Activated CD4-positive, alpha-beta memory T cell treated with anti-CD3 and anti-CD28 coated beads for 36 hours (primary cell): ENCODE measurements around the gene ALDOC. TPM values are rescaled to one million over a fixed set of nuclear protein-coding genes. Genes with fewer than 3 reads are reported as not detected.

Experiments
- CTCF ChIA-PET: fragments of 350-600 bp; sonication (Branson Sonifier 250); formaldehyde crosslinking; loops from one replicate; lab custom pipeline; 2021; ENCODE audit warnings: antibody characterized with exemption, inconsistent platforms; lab: Charles Lee
- POLR2A ChIA-PET: fragments of 350-600 bp; sonication (Branson Sonifier 250); formaldehyde crosslinking; loops from one replicate; lab custom pipeline; 2021; ENCODE audit warnings: antibody characterized with exemption; lab: Charles Lee
- DNase-seq: peaks from one replicate; pipeline ENCODE4 v3.0.0-alpha.2; 2020
- H3K27ac Mint-ChIP-seq: one replicate; pipeline ENCODE4 v1.8.0; 2021; ENCODE audit warnings: mixed read lengths
- H3K27me3 Mint-ChIP-seq: one replicate; pipeline ENCODE4 v1.8.0; 2021; ENCODE audit warnings: mixed read lengths
- H3K36me3 Mint-ChIP-seq: one replicate; pipeline ENCODE4 v1.8.0; 2021; ENCODE audit warnings: mixed read lengths
- H3K4me1 Mint-ChIP-seq: one replicate; pipeline ENCODE4 v1.8.0; 2021; ENCODE audit warnings: low read depth, mixed read lengths
- H3K4me3 Mint-ChIP-seq: one replicate; pipeline ENCODE4 v1.8.0; 2021; ENCODE audit warnings: mild to moderate bottlenecking, mixed read lengths
- H3K9me3 Mint-ChIP-seq: one replicate; pipeline ENCODE4 v1.8.0; 2021; ENCODE audit warnings: mixed read lengths
- intact Hi-C: fragments of 100-400 bp; cut with micrococcal nuclease; formaldehyde crosslinking; loops from one replicate; pipeline ENCODE4 v1.15.1; 2023
- total RNA-seq, 2 experiments: library from RNA; stranded (reverse); gene quantifications; one replicate each; pipeline ENCODE4 v1.2.3, GENCODE V29; 2021

The ALDOC gene
- total RNA-seq, 2 experiments from 2014 or later = 75.2 to 77.3 TPM

DNA sequence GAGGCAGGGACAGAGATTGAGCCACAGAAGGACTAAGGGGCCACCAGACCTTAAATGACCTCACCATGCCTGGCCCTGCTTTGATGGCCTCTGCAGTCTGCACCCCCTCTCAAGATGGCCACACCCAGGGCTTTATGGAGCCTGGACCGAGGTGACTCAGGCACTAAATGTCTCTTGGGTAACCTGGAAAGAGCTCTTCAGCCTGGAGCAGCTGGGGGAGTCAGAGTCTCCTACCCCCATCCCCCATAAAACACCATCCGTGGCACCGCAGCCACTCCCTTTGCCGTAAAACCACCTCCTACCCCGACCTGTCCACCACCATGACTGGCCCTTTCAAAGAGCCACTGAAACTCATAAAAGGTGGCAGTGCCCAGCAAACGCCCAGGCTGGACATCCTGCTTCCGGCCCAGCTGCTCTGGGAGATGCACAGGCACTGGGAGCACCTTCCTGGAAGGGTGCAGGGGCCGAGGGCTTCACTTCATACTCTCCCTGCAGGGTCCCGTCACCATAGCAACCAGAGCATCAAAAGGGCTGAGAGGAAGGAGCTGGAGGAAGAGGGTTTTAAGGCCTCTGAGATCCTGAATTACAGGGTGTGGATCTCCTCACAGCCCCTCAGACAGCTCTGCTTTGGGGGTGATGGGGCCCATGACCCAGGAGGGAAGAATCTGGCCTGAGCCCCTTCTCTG lies 48.2 kb downstream of the ALDOC start:
- no peak overlapping the region for H3K27ac Mint-ChIP-seq
- H3K9me3 Mint-ChIP-seq = no peaks in the 10 kb centered on the region
- H3K4me1 Mint-ChIP-seq = no peaks in the 10 kb centered on the region
- H3K36me3 Mint-ChIP-seq = no peaks in the 10 kb centered on the region
- intact Hi-C loops = no loop called here
- H3K4me3 Mint-ChIP-seq = no peak overlapping the region
- CTCF ChIA-PET = no interaction called here
- POLR2A ChIA-PET = no interaction called here
- no peak for DNase-seq
- H3K27me3 Mint-ChIP-seq = no peaks in the 10 kb centered on the region

DNA sequence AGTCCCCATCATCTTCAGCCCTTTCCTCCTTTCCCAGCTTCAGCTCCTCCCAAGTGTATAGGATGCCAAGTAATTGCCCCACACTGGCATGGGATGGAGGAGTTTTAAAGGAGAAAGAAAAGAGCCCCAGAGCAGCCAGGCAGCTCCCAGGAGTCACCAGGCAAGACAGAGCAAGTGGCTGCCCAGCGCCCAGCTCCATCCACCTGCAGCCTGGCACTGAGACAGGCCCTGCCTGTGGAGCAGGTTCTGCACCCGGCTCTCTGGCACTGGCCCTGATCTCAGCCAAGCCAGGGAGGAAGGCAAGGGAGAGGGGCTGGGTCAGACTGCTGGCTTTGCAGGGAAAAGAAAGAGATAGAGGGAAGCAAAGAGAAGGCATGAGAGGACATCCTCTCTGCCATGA lies 48.8 kb downstream of the ALDOC start:
- Mint-ChIP-seq H3K27me3 (no peaks in the 10 kb centered on the region), H3K4me3 (no peak overlapping the region), H3K27ac (no peak overlapping the region), H3K4me1 (no peaks in the 10 kb centered on the region), H3K36me3 (no peaks in the 10 kb centered on the region), H3K9me3 (no peaks in the 10 kb centered on the region)
- no peak for DNase-seq
- intact Hi-C loops = no loop called here
- ChIA-PET CTCF (interaction anchor here (2.0 kb wide), 1 partner anchor 22 kb away, joined by 7 read pairs; no protein-coding TSS in a partner anchor), POLR2A (no interaction called here)

DNA sequence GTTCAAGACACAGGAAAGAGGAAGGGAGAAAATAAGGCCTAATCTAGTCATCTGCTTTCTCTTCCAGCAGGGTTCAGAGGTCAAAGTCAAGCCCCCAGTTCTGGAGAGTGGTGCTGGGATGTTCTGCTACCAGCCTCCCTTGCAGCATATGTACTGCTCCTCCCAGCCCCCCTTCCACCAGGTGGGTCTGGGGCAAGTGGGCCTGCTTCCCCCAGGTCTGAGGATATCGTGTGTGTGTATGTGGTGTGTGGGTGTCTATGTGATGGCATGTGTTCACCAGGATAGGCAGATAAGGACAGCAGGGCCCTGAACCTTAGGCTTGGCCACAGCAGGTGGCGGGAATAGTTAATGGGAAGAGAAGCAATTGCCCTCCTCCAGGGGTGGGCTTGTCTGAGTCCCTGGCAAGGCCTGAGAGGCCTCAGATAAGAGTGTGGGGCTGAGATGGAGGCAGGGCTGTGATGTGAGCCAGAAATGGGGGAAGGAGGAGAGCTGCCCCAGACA lies 49.5 kb downstream of the ALDOC start:
- no peak for DNase-seq
- H3K4me1 Mint-ChIP-seq = no peaks in the 10 kb centered on the region
- no peaks in the 10 kb centered on the region for H3K9me3 Mint-ChIP-seq
- no peak overlapping the region for H3K4me3 Mint-ChIP-seq
- CTCF ChIA-PET = interaction anchor here (2.0 kb wide), 1 partner anchor 22 kb away, joined by 7 read pairs; no protein-coding TSS in a partner anchor
- POLR2A ChIA-PET = no interaction called here
- H3K36me3 Mint-ChIP-seq = no peaks in the 10 kb centered on the region
- no peaks in the 10 kb centered on the region for H3K27me3 Mint-ChIP-seq
- no peak overlapping the region for H3K27ac Mint-ChIP-seq
- intact Hi-C loops = no loop called here

DNA sequence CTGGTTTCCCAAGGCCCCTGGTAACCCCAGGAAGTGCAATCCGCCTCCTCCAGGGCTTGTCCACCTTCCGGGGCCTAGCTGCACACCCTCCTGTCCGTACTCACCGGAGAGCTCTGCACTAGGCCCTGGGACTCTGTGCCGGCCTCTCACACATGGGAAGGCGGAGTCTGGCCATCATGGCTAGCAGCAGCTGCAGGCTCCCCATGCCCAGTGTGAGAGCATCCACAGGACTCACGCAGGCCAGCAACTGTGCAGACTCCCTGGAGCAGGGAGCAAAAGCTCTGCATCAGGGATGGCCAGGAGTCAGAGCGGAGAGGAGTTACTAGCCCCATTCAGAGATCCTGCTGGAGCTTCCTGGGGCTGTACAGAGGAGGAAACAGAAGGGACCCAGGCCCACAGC lies 50.3 kb downstream of the ALDOC start:
- Mint-ChIP-seq H3K36me3 (no peaks in the 10 kb centered on the region), H3K4me3 (no peak overlapping the region), H3K27me3 (no peaks in the 10 kb centered on the region), H3K9me3 (no peaks in the 10 kb centered on the region), H3K27ac (no peak overlapping the region), H3K4me1 (no peaks in the 10 kb centered on the region)
- POLR2A ChIA-PET = no interaction called here
- intact Hi-C loops = no loop called here
- CTCF ChIA-PET = interaction anchor here (2.0 kb wide), 1 partner anchor 23 kb away, joined by 7 read pairs; no protein-coding TSS in a partner anchor
- DNase-seq = no peak

GRCh38 chr17:28524476-28525424 lies 51.9 kb downstream of the ALDOC start:
- ChIA-PET CTCF (interaction anchor here (0.6 kb wide), 1 partner anchor 343 kb away, joined by 5 read pairs; no protein-coding TSS in a partner anchor), POLR2A (no interaction called here)
- Mint-ChIP-seq H3K4me1 (no peaks in the 10 kb centered on the region), H3K36me3 (no peaks in the 10 kb centered on the region), H3K27ac (no peak overlapping the region), H3K9me3 (no peaks in the 10 kb centered on the region), H3K4me3 (no peak overlapping the region), H3K27me3 (no peaks in the 10 kb centered on the region)
- no peak for DNase-seq
- intact Hi-C loops = no loop called here

GRCh38 chr17:28523876-28524275 lies 52.8 kb downstream of the ALDOC start:
- H3K27ac Mint-ChIP-seq = no peak overlapping the region
- no peaks in the 10 kb centered on the region for H3K4me1 Mint-ChIP-seq
- intact Hi-C loops = no loop called here

GRCh38 chr17:28523186-28523585 lies 53.5 kb downstream of the ALDOC start:
- Mint-ChIP-seq H3K36me3 (no peaks in the 10 kb centered on the region), H3K4me3 (no peak overlapping the region), H3K27me3 (no peaks in the 10 kb centered on the region), H3K27ac (no peak overlapping the region), H3K9me3 (no peaks in the 10 kb centered on the region), H3K4me1 (no peaks in the 10 kb centered on the region)
- no peak for DNase-seq
- POLR2A ChIA-PET = no interaction called here
- intact Hi-C loops = no loop called here
- CTCF ChIA-PET = no interaction called here

More at GRCh38 chr17:28523876-28524275, 52.8 kb downstream of the ALDOC start:
- no peaks in the 10 kb centered on the region for H3K36me3 Mint-ChIP-seq
- DNase-seq = no peak
- no peak overlapping the region for H3K4me3 Mint-ChIP-seq
- POLR2A ChIA-PET = no interaction called here
- H3K27me3 Mint-ChIP-seq = no peaks in the 10 kb centered on the region
- no peaks in the 10 kb centered on the region for H3K9me3 Mint-ChIP-seq
- CTCF ChIA-PET = no interaction called here

Other genes starting within 250 kb of the ALDOC start
- gene IFT20, start 241.4 kb downstream of the ALDOC start, total RNA-seq = 10 to 100 TPM; 20.3 to 20.6 TPM
- gene TNFAIP1, start 241.1 kb downstream of the ALDOC start, total RNA-seq = 10 to 100 TPM; 24.4 to 27.3 TPM
- gene POLDIP2, start 219.4 kb downstream of the ALDOC start, total RNA-seq = 10 to 100 TPM; 73.8 to 76.4 TPM
- gene SEBOX, start 211.7 kb downstream of the ALDOC start, total RNA-seq = not detected
- not detected for gene VTN, start 206.6 kb downstream of the ALDOC start, total RNA-seq
- gene SARM1, start 205.2 kb downstream of the ALDOC start, total RNA-seq = 10 to 100 TPM; 16.5 to 18.3 TPM
- 1 to 10 TPM; 2.3 to 2.9 TPM for gene SLC46A1, start 170.7 kb downstream of the ALDOC start, total RNA-seq
- gene SLC13A2, start 103.3 kb downstream of the ALDOC start, total RNA-seq = not detected
- gene FOXN1, start 70.5 kb downstream of the ALDOC start, total RNA-seq = not detected
- 10 to 100 TPM; 38.0 to 42.0 TPM for gene UNC119, start 24.3 kb downstream of the ALDOC start, total RNA-seq
- gene PIGS, start 5.4 kb downstream of the ALDOC start, total RNA-seq = 10 to 100 TPM; 36.6 to 38.6 TPM
- gene SPAG5, start 22.1 kb upstream of the ALDOC start, total RNA-seq = 100 to 1,000 TPM; 153 to 159 TPM
- 10 to 100 TPM; 14.2 to 17.5 TPM for gene RSKR, start 37.3 kb upstream of the ALDOC start, total RNA-seq
- gene BLTP2, start 68.3 kb upstream of the ALDOC start, total RNA-seq = 100 to 1,000 TPM; 127 to 133 TPM
- gene SDF2, start 85.0 kb upstream of the ALDOC start, total RNA-seq = 10 to 100 TPM; 38.4 to 43.5 TPM
- 10 to 100 TPM; 59.4 to 65.9 TPM for gene SUPT6H, start 85.3 kb upstream of the ALDOC start, total RNA-seq
- 1 to 10 TPM; 4.5 TPM for gene PROCA1, start 135.0 kb upstream of the ALDOC start, total RNA-seq
- 1 to 10 TPM; 4.9 to 6.6 TPM for gene RAB34, start 141.0 kb upstream of the ALDOC start, total RNA-seq
- 1,000 to 10,000 TPM; 2,357 to 2,419 TPM for gene RPL23A, start 143.1 kb upstream of the ALDOC start, total RNA-seq
- 1 to 10 TPM; 9.1 to 9.5 TPM for gene TLCD1, start 149.3 kb upstream of the ALDOC start, total RNA-seq
- gene NEK8, start 151.9 kb upstream of the ALDOC start, total RNA-seq = 1 to 10 TPM; 3.4 to 4.0 TPM
- gene TRAF4, start 167.1 kb upstream of the ALDOC start, total RNA-seq = 10 to 100 TPM; 83.0 to 83.9 TPM